ENCODE data around the gene LMLN.
A peak's percentile ranks its signal among the peaks of the same experiment; 100 is the strongest.
"Not testable (repeated sequence)": the region's sequence is repeated elsewhere in the genome, so short reads cannot be mapped to it uniquely, and the experiment has no call there.

LMLN gene

GRCh38 chr3:198067416-198067815, 107.4 kb downstream of the LMLN start:
- FAIRE-seq (no peak), DNase-seq (ENCODE audit: extremely low spot score, insufficient read length, low read depth) (no peak)

- DNase-seq (ENCODE audit: extremely low spot score, insufficient read length, low read depth) (no peak), FAIRE-seq (no peak)
Observed at GRCh38 chr3:198070871-198071270, 110.9 kb downstream of the LMLN start.

DNA sequence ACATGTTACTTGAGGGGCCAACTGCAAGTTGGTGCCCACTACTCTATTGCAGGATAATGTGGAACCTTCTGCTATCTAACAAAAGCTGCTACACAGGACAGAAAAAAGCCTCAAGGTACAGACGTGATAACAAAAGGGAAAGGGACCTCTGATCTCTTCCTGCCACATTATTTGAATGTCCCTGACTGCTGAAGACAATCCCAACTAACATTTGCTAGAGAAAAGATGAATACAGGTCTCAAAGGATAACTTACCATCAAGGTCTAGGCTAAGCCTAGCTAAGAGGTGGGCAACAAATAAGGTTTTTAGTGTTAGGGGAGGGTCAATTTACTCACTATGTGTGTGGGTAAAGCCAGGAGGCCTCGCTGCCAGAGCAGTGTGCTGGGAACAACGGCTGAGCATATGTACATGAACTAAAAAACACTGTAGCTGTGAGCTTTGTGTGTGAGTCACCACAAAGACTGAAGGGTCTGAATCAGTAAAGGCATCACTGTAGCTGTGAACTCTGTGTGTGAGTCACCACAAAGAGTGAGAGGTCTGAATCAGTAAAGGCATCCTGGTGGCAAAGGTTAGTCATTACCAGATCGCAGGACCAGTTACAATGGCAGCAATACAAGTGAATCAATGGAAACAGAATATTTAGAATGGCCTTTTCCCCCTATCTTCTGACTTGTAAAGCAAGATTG, 111.7 kb downstream of the LMLN start:
- FAIRE-seq (peak; percentile 42), DNase-seq (ENCODE audit: extremely low spot score, insufficient read length, low read depth) (no peak)

DNA sequence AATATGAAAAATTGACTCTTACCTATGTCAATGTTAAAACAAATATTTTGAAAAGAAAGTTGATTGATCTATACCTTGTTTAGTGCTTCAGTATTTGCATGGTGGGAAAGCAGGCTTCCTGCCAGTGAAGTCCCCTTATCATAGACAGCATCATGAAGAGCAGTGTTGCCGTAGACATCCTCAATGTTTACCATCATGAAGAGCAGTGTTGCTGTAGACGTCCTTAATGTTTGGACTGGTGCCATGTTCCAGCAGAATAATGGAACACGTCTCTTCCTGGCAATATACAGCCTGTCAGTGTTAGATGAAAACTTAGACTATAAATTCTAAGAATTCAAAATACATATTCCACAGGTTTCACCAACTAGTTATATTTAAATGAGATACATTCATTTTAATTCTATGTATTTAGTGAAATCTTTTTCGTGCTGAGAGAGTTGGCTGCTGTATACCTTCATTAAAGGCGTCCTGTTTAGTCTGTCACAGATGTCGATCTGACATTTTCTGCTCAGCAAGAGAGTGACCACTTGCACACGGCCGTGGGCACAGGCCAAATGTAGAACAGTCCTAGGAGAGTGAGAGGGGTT, 116.8 kb downstream of the LMLN start:
- FAIRE-seq (no peak), DNase-seq (ENCODE audit: extremely low spot score, insufficient read length, low read depth) (no peak)

- no peak for DNase-seq (ENCODE audit: extremely low spot score, insufficient read length, low read depth)
- FAIRE-seq, result no peak
Observed at GRCh38 chr3:198079771-198080520, 119.9 kb downstream of the LMLN start.

DNA sequence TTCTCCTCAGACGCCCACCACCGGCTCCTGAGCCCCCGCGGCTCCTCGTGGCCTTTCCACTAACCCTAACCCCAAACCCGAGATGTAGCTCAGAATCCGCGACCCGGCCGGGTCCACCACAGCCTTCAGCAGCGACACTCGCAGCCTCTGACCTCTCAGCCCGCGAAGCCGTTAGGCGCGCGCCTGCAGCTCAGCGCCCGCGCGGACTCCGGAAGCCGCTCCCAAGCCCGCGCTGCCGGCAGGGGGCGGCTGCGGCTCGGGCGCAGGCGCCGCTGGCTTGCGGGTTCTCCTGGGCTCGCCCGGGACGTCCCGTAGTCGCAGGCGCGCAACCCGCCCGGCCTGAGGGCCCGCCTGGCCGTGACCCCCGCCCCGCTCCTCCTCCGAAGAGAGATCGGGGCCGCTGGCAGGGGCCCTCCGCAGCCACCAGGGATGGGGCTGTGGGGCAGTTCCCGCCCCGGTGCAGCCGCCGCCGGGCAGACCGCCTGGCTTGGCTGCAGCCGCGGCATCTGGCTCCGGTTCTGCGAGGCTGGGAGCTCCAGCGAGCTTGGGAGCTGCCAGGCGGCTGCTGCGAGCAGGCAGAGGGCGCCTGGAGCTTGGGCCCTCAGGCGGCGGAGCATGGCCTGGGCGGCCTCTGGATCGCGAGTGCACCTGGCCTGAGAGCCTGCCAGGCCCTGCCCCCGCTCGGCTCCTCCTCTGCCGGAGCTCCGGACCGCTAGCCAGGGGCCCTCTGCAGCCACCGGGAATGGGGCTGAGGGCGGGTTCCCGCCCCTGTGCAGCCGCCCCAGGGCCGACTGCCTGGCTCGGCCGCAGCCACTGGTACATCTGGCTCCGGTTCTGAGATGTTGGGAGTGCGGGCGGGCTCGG, 120.7 kb downstream of the LMLN start:
- FAIRE-seq, result peak; percentile 9

GRCh38 chr3:198081421-198081844, 121.4 kb downstream of the LMLN start:
- no peak for FAIRE-seq
- no peak for DNase-seq (ENCODE audit: extremely low spot score, insufficient read length, low read depth)

More for the DNA sequence above, 120.7 kb downstream of the LMLN start:
- DNase-seq (ENCODE audit: extremely low spot score, insufficient read length, low read depth), result no peak

DNA sequence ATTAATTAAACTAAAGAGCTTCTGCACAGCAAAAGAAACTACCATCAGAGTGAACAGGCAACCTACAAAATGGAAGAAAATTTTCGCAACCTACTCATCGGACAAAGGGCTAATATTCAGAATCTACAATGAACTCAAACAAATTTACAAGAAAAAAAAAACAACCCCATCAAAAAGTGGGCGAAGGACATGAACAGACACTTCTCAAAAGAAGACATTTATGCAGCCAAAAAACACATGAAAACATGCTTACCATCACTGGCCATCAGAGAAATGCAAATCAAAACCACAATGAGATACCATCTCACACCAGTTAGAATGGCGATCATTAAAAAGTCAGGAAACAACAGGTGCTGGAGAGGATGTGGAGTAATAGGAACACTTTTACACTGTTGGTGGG, 122.2 kb downstream of the LMLN start:
- FAIRE-seq; DNase-seq (ENCODE audit: extremely low spot score, insufficient read length, low read depth): not testable (repeated sequence)

- no peak for FAIRE-seq
- no peak for DNase-seq (ENCODE audit: extremely low spot score, insufficient read length, low read depth)
Observed at GRCh38 chr3:198088421-198088955, 128.5 kb downstream of the LMLN start.

DNA sequence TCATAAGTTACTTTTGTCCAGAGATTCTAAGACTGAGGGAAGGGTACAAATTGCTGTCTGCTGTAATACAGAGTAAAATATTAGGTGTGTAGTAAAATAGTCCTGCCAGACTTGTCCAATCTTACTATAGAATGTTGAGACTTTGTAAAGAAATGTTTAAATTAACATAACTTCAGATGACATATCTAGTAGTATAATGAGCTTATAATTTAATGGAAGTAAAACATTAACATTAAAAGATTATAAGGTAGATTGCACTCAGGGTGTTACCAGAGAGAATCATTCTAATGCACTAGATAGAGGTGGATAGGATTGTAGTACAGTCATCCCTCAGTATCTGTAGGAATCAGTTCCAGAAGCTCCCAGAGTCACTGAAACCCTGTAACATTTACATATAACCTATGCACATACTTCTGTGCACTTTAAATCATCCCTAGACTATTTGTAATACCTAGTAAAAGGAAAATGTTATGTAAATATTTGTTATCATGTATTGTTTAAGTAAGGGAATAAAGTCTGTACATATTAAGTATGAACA, 130.8 kb downstream of the LMLN start:
- no peak for FAIRE-seq
- no peak for DNase-seq (ENCODE audit: extremely low spot score, insufficient read length, low read depth)

GRCh38 chr3:198092276-198092675, 132.3 kb downstream of the LMLN start:
- FAIRE-seq (no peak), DNase-seq (ENCODE audit: extremely low spot score, insufficient read length, low read depth) (no peak)

- DNase-seq (ENCODE audit: extremely low spot score, insufficient read length, low read depth) (no peak), FAIRE-seq (no peak)
Observed at GRCh38 chr3:198093112-198093679, 133.2 kb downstream of the LMLN start.
